GM19468 (cell line): ENCODE measurements around the gene CBFA2T3.

Experiments
- ATAC-seq: cut with Tn5 transposase; IDR thresholded peaks from one replicate; pipeline ENCODE4 v1.9.1; 2021; ENCODE audit warnings: mild to moderate bottlenecking, moderate library complexity, moderate number of reproducible peaks; ENCODE audit not compliant: unreplicated experiment; ENCODE audit errors: extremely low read depth

The CBFA2T3 gene

GRCh38 chr16:89000207-89000959, 23.4 kb upstream of the CBFA2T3 start:
- ATAC-seq: no peak

- no peak for ATAC-seq
Observed at GRCh38 chr16:88999457-89000206, 22.6 kb upstream of the CBFA2T3 start.

DNA sequence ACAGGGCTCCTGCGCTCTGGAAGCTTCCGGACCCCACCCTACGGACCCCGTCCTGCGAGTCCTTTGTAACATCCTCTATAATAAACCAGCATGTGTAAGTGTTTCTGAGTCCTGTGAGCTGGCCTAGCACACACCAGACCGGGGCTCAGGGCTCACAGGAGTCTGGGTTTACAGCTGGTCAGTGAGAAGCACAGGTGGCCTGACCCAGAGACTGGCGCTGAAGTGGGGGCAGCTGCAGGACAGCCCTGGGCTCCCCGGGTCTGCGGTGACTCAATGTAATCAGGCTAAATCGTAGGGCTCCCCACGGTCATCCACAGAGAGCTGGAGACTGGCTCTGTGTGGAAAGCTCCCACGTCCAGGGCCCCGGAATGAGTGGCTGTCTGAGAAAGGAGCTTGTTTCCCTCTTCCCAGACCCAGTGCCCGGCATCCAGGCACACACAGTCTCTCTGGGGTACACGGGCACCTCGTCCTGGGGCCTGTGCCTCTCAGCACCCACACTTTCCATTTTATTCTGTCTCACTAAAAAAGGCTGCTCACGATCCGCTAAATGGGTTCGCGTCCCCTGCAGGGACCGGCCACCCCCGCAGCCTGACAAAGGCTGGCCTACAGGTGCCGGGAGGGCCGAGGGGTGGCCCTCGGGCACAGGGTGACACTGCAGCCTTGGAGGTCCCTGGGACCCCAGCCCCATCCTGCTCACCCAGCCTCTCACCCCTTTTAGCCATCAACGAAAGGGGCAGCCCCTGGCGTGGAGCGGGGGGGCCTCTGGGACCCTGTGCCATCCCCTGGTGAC, 18.9 kb upstream of the CBFA2T3 start:
- no peak for ATAC-seq

- ATAC-seq: no peak
Observed at GRCh38 chr16:88995194-88995593, 18.2 kb upstream of the CBFA2T3 start.

DNA sequence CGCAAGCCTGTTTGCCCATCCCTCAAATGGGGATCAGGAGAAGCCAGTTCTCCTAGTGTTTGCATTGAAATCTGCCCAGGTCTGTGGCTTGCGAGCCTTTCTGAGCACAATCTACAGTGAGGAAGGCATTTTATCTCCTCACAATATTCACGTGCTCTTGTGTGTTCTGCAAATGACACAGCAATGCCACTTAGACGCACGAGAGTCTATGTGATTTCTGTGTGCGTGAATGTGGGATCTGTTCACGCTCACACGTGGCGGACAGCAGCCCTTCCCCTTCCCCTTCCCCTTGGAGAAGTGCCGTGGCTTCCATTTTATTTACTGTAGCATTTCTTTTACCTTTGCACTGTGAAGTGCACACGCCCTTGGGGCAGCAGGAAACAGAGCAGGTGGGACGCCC, 17.7 kb upstream of the CBFA2T3 start:
- ATAC-seq: no peak

GRCh38 chr16:88993946-88994600, 17.1 kb upstream of the CBFA2T3 start:
- no peak for ATAC-seq

DNA sequence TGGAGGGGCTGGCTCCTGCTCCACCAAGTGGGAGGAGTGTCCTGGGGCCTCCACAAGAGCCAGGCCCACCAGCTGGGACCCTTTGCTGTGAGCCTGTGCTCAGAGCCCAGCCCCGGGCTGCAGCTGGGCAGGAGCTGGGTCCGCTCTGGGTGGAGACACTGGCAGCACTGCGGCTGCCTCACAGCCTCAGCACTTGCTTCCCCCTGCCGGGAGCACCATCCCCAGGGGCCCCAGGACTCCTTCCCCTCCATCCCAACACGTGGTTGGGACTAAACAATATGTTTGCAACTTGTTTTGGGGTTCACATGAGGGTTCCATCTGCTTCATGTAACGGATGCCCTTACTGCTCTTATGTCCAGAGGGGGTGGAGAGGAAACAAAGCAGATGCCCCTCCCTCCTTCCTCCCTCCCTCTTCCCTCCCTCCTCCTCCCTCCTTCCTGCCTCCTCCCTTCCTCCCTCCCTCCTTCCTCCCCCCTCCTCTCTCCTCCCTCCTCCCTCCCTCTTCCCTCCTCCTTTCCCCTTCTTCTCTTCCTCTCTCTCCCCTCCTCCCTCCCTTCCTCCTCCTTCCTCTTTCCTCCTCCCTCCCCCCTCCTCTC, 16.3 kb upstream of the CBFA2T3 start:
- ATAC-seq: no peak

GRCh38 chr16:88992351-88993165, 15.6 kb upstream of the CBFA2T3 start:
- no peak for ATAC-seq

- no peak for ATAC-seq
Observed at GRCh38 chr16:88991813-88992350, 14.9 kb upstream of the CBFA2T3 start.

- ATAC-seq: no peak
Observed at GRCh38 chr16:88989852-88990547, 13.0 kb upstream of the CBFA2T3 start.

DNA sequence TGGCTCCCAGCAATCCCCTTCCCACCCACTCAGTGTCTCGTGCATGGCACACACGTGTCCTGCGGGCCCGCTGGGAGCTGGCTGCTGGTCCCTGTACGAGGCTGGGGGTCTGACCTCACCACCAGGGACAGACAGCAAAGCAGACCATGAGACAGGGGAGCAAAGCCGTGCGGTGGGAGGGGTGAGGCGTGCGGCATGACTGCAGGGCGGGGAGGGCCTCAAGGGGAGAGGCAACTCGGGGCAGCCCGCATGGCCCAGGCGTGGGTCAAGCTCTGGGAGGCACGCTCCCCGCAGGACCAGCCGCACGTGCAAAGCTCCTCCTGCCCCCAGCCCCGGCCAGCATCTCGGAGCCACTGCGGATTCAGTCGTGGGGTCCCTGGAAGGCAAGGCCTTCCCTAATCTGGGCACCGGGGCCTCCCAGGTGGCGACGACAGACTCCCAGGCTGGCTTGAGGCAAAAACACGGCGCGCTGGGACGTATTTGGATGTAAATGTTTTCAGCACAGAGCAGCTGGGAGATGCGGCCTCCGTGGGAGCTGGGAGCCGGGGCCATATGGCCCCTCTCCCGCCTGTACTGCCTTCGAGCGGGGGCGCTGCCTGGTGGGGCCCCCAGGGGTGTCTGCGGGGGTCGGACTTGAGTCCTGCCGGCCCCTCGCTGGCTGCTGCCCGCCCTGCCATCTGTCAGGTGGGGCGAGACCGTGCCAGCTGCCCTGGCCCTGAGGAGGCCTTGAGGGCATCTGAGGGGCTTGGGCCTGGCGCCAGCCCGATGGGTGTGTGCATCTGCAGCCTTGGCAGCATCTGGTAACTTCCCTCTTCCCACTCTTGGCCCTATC, 12.2 kb upstream of the CBFA2T3 start:
- no peak for ATAC-seq

DNA sequence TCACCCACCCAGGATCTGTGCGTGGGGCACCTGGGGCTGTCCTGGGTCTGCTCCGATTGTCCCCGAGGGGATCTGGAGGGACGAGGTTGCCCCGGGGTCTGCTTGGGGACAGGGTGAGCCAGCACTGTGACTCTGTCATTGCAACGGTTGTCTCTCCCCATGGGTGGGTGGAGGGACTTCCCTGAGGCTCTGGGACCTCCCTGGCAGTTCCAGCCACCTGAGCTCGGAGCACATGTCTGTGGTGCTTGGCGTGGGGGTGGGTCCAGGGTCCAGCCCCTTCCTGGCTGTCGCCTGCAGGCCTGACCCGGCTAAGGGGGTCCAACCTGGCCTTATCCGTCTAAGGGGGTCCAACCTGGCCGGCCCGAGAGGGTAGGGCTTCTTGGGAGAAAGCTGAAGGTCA, 8.5 kb upstream of the CBFA2T3 start:
- ATAC-seq: no peak

GRCh38 chr16:88983771-88984687, 7.0 kb upstream of the CBFA2T3 start:
- no peak for ATAC-seq

GRCh38 chr16:88983165-88983564, 6.2 kb upstream of the CBFA2T3 start:
- ATAC-seq: no peak

GRCh38 chr16:88982286-88983084, 5.5 kb upstream of the CBFA2T3 start:
- no peak for ATAC-seq
